Tibial nerve (tissue), 3 donors: ENCODE measurements around the gene TMEM94.

Source experiments
- CTCF ChIP-seq, 5 experiments: fragments of 200-600 bp in 3 of 5; fragments of 450-650 bp in 2 of 5; sonication (generic) in 3 of 5; IDR thresholded peaks; one replicate each; pipeline ENCODE4 v1.5.1; 2016 to 2019; ENCODE audit warnings: antibody characterized with exemption in 5 of 5, mild to moderate bottlenecking in 3 of 5, moderate library complexity in 2 of 5
- POLR2A ChIP-seq, 2 donors: fragments of 450-650 bp; IDR thresholded peaks; one replicate each; pipeline ENCODE4 v1.6.1; 2017; ENCODE audit warnings: antibody characterized with exemption in 2 of 2, mild to moderate bottlenecking in 2 of 2, moderate library complexity in 2 of 2

- TF ChIP-seq CTCF (IDR thresholded peaks at IDR 0.05) (no peak), POLR2A (IDR thresholded peaks at IDR 0.05) (no peak)
Observed at GRCh38 chr17:75492555-75493168, 36.2 kb downstream of the TMEM94 start.
